ENCODE data around the gene PPP4R1.

The PPP4R1 gene

GRCh38 chr18:9587924-9588323 is 26.4 kb downstream of the PPP4R1 start:
- no peak for DNase-seq

GRCh38 chr18:9586814-9587213 is 27.5 kb downstream of the PPP4R1 start:
- DNase-seq = no peak

GRCh38 chr18:9581667-9582066 is 32.7 kb downstream of the PPP4R1 start:
- no peak for DNase-seq

- no peak for DNase-seq
Observed at GRCh38 chr18:9578306-9578705, 36.1 kb downstream of the PPP4R1 start.

- DNase-seq = no peak
Observed at GRCh38 chr18:9577361-9577760, 37.0 kb downstream of the PPP4R1 start.

GRCh38 chr18:9575558-9575957 is 38.8 kb downstream of the PPP4R1 start:
- peak; percentile 88 for DNase-seq

GRCh38 chr18:9574473-9575115 is 39.8 kb downstream of the PPP4R1 start:
- no peak for DNase-seq

GRCh38 chr18:9571546-9571945 is 42.8 kb downstream of the PPP4R1 start:
- no peak for DNase-seq

- DNase-seq = no peak
Observed at GRCh38 chr18:9570255-9570654, 44.1 kb downstream of the PPP4R1 start.

- DNase-seq = no peak
Observed at GRCh38 chr18:9569178-9569577, 45.2 kb downstream of the PPP4R1 start.

GRCh38 chr18:9568186-9568585 is 46.2 kb downstream of the PPP4R1 start:
- DNase-seq = no peak

GRCh38 chr18:9565407-9565806 is 49.0 kb downstream of the PPP4R1 start:
- DNase-seq = no peak

GRCh38 chr18:9563331-9563730 is 51.0 kb downstream of the PPP4R1 start:
- DNase-seq = peak; percentile 9

GRCh38 chr18:9562584-9562983 is 51.8 kb downstream of the PPP4R1 start:
- no peak for DNase-seq

- peak; percentile 89 for DNase-seq
Observed at GRCh38 chr18:9561759-9562158, 52.6 kb downstream of the PPP4R1 start.

GRCh38 chr18:9559253-9559652 is 55.1 kb downstream of the PPP4R1 start:
- no peak for DNase-seq

GRCh38 chr18:9558387-9559064 is 55.8 kb downstream of the PPP4R1 start:
- no peak for DNase-seq

- no peak for DNase-seq
Observed at GRCh38 chr18:9557250-9557943, 57.0 kb downstream of the PPP4R1 start.

- DNase-seq = no peak
Observed at GRCh38 chr18:9552616-9553015, 61.7 kb downstream of the PPP4R1 start.

GRCh38 chr18:9552191-9552590 is 62.2 kb downstream of the PPP4R1 start:
- DNase-seq = no peak

GRCh38 chr18:9550429-9550828 is 63.9 kb downstream of the PPP4R1 start:
- DNase-seq = no peak

GRCh38 chr18:9549405-9549804 is 65.0 kb downstream of the PPP4R1 start:
- DNase-seq = no peak

GRCh38 chr18:9547782-9548181 is 66.6 kb downstream of the PPP4R1 start:
- no peak for DNase-seq

GRCh38 chr18:9546468-9546867 is 67.9 kb downstream of the PPP4R1 start:
- no peak for DNase-seq

Data from MV-4-11 (cell line).